GM18498 (cell line): ENCODE data around the gene TRIM26.
"Not testable (repeated sequence)": the region's sequence is repeated elsewhere in the genome, so short reads cannot be mapped to it uniquely, and the experiment has no call there.

Experiments
- ATAC-seq: cut with Tn5 transposase; IDR thresholded peaks from one replicate; pipeline ENCODE4 v1.9.1; 2021; ENCODE audit warnings: mild to moderate bottlenecking, moderate library complexity; ENCODE audit not compliant: unreplicated experiment

Gene TRIM26

GRCh38 chr6:30155520-30156261 lies 57.5 kb downstream of the TRIM26 start:
- ATAC-seq = no peak

- no peak for ATAC-seq
Observed at GRCh38 chr6:30154709-30155519, 58.3 kb downstream of the TRIM26 start.

- ATAC-seq = no peak
Observed at GRCh38 chr6:30154061-30154460, 59.1 kb downstream of the TRIM26 start.

- no peak for ATAC-seq
Observed at GRCh38 chr6:30152910-30153610, 60.1 kb downstream of the TRIM26 start.

- no peak for ATAC-seq
Observed at GRCh38 chr6:30152016-30152673, 61.1 kb downstream of the TRIM26 start.

- ATAC-seq = no peak
Observed at GRCh38 chr6:30151580-30151979, 61.6 kb downstream of the TRIM26 start.

GRCh38 chr6:30150671-30151395 lies 62.4 kb downstream of the TRIM26 start:
- ATAC-seq = no peak

- ATAC-seq = no peak
Observed at GRCh38 chr6:30149858-30150550, 63.2 kb downstream of the TRIM26 start.

- no peak for ATAC-seq
Observed at GRCh38 chr6:30149234-30149633, 64.0 kb downstream of the TRIM26 start.

- ATAC-seq = no peak
Observed at GRCh38 chr6:30147096-30147495, 66.1 kb downstream of the TRIM26 start.

GRCh38 chr6:30145818-30146217 lies 67.4 kb downstream of the TRIM26 start:
- ATAC-seq = no peak

GRCh38 chr6:30144811-30145210 lies 68.4 kb downstream of the TRIM26 start:
- ATAC-seq = no peak

GRCh38 chr6:30143780-30144179 lies 69.4 kb downstream of the TRIM26 start:
- ATAC-seq = no peak

GRCh38 chr6:30142665-30143064 lies 70.5 kb downstream of the TRIM26 start:
- ATAC-seq = no peak

- ATAC-seq = not testable (repeated sequence)
Observed at GRCh38 chr6:30140240-30140639, 73.0 kb downstream of the TRIM26 start.

GRCh38 chr6:30136570-30137286 lies 76.5 kb downstream of the TRIM26 start:
- ATAC-seq = no peak

GRCh38 chr6:30135757-30136156 lies 77.4 kb downstream of the TRIM26 start, which contains the start of gene TRIM40:
TRIM40 (plus strand) TSS chr6:30136140; CDS start chr6:30137037, 897 bp downstream.
- no peak for ATAC-seq

GRCh38 chr6:30135147-30135546 lies 78.1 kb downstream of the TRIM26 start:
- ATAC-seq = no peak
